GM18951 (cell line): ENCODE results near the gene DGKH.

Experiments
- POLR2A ChIP-seq: IDR thresholded peaks from 4 replicates; pipeline ENCODE4 v1.6.1; 2011; ENCODE audit warnings: mild to moderate bottlenecking; ENCODE audit not compliant: insufficient read length, insufficient read depth; ENCODE audit errors: extremely low read depth
- in situ Hi-C: fragments of 300-500 bp; cut with MboI; formaldehyde crosslinking; loops from one replicate; pipeline ENCODE4 v1.12.0; 2022; ENCODE audit warnings: low sequenced_read_pairs, mixed read lengths, inconsistent platforms; ENCODE audit not compliant: unreplicated experiment

DGKH gene

GRCh38 chr13:42270857-42271215 is 222.4 kb downstream of the DGKH start:
- in situ Hi-C loops: no loop called here
- TF ChIP-seq POLR2A: no peak

DNA sequence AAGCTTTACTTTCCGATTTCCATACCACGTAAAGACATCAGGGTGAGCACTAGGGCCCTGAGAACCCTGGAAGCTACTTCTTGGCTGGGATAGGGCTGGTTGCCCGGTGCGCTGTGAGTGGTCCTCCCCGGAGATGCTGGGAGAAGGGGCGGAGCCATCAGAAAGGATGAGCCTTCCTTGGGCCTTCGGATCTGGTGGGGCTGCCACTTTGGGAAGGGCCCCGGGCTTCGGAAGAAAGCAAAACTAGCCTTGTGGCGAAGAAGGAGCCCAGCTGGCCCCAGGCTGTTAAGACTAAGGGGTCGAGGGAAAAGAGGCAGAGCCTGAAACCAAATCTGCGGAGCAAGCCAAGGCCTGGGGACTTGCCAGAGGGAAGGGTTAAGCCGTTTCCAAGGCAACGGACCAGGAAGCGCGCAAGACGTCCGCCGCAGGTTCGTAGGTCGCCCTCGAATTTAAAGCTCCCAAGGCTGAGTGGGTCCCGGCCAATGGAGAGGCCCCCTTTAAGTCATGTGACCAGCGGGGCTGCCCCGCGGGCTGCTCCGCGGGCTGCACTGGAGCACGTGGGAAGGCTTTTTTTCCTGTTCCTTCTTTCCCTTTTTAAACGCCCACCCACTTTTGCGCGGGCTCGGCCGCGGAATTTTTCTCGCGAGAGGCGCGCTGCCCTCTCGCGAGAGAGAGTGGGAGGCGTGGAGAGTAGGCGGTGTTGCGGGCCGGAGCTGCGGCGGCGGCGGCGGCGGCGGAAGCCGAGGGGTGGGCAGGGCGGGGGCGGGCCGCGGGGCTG is 223.1 kb downstream of the DGKH start:
- in situ Hi-C loops: no loop called here
- peak; percentile 28 for TF ChIP-seq POLR2A

DNA sequence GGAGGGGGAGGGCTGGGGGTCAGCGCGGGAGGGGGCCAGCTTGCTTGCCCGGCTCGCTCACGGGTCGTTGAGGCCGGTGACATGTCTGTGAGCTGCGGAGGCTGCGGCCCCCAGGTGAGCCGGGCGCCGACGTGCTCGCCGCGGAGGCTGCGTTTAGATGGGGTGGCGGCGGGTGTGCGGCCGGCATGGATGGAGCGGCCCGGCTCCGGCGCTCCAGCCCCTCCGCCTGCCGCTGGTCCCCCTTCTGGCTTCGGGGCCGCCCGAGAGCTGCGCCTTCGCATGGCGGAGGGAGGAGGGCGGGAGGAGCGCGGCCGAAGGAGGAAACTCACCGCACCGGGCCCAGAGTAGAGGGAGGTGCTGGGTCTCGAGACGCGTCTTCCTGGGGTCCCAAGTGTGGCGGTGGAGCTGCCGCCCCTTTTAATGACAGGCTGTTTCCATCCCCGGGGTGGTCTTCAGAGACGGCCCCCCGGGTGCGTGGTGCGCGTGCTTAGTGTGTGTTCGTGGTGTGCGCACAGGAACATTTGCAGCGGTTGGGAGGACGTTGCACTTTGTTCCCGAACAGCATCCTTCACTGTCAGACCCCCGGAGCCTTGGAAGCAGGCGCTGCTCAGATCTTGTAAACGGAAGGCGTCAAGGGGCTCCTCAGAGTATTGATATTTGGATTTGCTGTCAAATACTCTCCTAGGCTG is 223.8 kb downstream of the DGKH start, which contains the start of gene AKAP11:
Gene AKAP11, plus strand, starts transcription at position 38 of the 689 bp plus-strand sequence. CDS start 14,197 bp downstream, outside the sequence.
- in situ Hi-C loops: no loop called here
- TF ChIP-seq POLR2A: peak; percentile 68

GRCh38 chr13:42272804-42273175 is 224.3 kb downstream of the DGKH start:
- in situ Hi-C loops: no loop called here
- TF ChIP-seq POLR2A: no peak

DNA sequence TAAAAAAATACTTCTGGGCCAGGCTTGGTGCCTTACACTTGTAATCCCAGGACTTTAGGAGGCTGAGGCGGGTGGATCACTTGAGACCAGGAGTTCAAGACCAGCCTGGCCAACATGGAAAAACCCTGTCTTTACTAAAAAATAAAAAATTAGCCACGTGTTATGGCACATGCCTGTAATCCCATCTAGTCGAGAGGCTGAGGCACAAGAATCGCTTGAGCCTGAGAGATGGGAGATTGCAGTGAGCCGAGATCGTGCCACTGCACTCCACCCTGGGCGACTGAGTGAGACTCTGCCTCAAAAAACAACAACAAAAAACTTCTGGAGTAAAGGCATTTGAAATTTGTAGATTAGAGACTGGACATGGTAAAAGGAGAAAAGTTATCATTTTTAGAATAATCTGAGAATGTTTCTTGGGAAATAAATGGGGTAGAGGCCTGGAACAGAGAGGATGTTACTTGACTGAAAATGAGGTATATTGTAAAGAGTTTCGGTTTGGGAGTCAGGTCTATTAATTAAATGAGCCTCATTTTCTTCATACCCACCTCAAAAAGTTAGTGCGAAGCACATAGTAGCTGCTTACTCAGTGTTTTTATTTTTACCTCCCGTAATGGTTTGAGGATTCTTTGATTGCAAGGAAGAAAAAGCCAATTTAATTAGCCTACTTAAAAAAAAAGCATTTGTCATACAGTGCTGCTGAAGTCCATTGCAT is 226.1 kb downstream of the DGKH start:
- in situ Hi-C loops: no loop called here
- peak; percentile 36 for TF ChIP-seq POLR2A

GRCh38 chr13:42275098-42275471 is 226.6 kb downstream of the DGKH start:
- peak; percentile 53 for TF ChIP-seq POLR2A
- in situ Hi-C loops: no loop called here

GRCh38 chr13:42275506-42275905 is 227.1 kb downstream of the DGKH start:
- in situ Hi-C loops: no loop called here
- no peak for TF ChIP-seq POLR2A

DNA sequence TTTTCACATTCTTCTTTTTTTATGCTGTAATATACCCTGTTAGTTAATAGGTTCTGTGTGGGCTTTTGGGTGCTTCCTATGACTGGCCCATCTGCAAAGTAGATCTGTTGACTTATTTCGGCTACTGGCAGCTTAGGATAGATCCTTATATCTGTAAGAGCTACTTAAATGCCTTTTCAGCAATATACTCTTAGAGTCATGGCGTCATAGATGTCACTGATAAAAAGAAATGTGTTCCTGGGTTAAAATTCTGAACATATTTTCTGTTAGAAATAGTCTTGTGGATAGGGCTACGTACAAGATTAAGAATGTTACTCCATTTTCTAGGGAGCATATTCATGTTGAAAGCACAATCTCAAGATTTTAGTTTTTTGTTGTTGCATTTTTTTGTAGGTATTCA is 228.2 kb downstream of the DGKH start:
- in situ Hi-C loops: no loop called here
- TF ChIP-seq POLR2A: no peak

GRCh38 chr13:42277618-42278276 is 229.3 kb downstream of the DGKH start:
- no peak for TF ChIP-seq POLR2A
- in situ Hi-C loops: no loop called here

- in situ Hi-C loops: no loop called here
- TF ChIP-seq POLR2A: no peak
Measured at GRCh38 chr13:42279080-42279479, 230.6 kb downstream of the DGKH start.

DNA sequence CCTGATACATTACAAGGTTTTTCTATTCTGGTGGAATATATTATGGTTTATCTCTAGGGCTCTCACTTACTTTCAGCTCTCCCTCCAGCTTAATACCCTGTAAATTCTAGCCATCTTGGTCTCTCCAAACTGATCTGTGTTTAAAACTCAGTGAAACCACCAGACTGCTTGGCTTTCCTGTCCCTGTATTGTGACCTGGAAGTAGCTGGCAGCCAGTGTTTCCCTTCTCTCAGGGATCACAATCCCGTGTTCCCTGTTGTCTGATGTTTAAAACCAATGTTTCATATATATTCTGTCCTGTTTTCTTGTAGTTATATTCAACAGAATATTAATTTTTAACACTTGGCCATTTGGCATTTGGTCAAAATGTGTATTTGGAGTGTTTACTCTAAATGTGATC is 231.5 kb downstream of the DGKH start:
- in situ Hi-C loops: no loop called here
- TF ChIP-seq POLR2A: no peak

- TF ChIP-seq POLR2A: no peak
- in situ Hi-C loops: no loop called here
Measured at GRCh38 chr13:42280537-42280936, 232.1 kb downstream of the DGKH start.

DNA sequence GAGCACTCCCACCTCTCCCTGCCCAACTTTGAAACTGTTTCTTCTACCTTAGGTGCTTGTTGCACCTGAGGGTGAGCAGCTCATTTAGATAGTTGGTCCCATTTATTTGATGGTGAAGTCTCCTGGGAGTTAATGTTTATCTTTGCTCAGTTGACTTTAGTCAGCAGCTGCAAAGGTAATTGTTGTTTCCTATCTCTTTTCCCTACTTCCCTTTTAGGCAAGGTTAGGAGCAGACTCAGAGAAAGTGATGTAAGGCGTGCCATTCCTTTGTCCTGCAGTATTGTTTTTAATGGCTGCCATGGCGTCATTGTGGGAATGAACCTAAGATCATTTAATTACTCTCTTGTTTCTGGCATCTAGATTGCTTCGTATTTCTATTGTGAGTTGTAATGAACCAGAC is 235.1 kb downstream of the DGKH start:
- TF ChIP-seq POLR2A: no peak
- in situ Hi-C loops: no loop called here

- in situ Hi-C loops: no loop called here
- no peak for TF ChIP-seq POLR2A
Measured at GRCh38 chr13:42284068-42284467, 235.6 kb downstream of the DGKH start.
